GM19193 (cell line): Measurements from ENCODE around the gene CCDC70.

ENCODE experiments used
- POLR2A ChIP-seq: IDR thresholded peaks from 4 replicates; pipeline ENCODE4 v1.6.1; 2011; ENCODE audit not compliant: insufficient read depth, insufficient read length; ENCODE audit errors: extremely low read depth

CCDC70 gene

GRCh38 chr13:51870616-51871015, 8.8 kb downstream of the CCDC70 start:
- TF ChIP-seq POLR2A: no peak

- TF ChIP-seq POLR2A: no peak
These were observed 11.5 kb downstream of the CCDC70 start for GRCh38 chr13:51873117-51873798.

- TF ChIP-seq POLR2A: no peak
These were observed 12.1 kb downstream of the CCDC70 start for GRCh38 chr13:51873837-51874236.

GRCh38 chr13:51874651-51875050, 12.9 kb downstream of the CCDC70 start:
- TF ChIP-seq POLR2A: no peak

- TF ChIP-seq POLR2A: no peak
These were observed 17.4 kb downstream of the CCDC70 start for GRCh38 chr13:51879133-51879532.

- no peak for TF ChIP-seq POLR2A
These were observed 19.5 kb downstream of the CCDC70 start for GRCh38 chr13:51881296-51881695.

GRCh38 chr13:51882570-51883225, 20.9 kb downstream of the CCDC70 start:
- no peak for TF ChIP-seq POLR2A

GRCh38 chr13:51883226-51883600, 21.4 kb downstream of the CCDC70 start:
- TF ChIP-seq POLR2A: no peak

- TF ChIP-seq POLR2A: no peak
These were observed 23.9 kb downstream of the CCDC70 start for GRCh38 chr13:51885651-51886050.

- TF ChIP-seq POLR2A: no peak
These were observed 25.7 kb downstream of the CCDC70 start for GRCh38 chr13:51887468-51887867.

- no peak for TF ChIP-seq POLR2A
These were observed 30.9 kb downstream of the CCDC70 start for GRCh38 chr13:51892657-51893056.

- no peak for TF ChIP-seq POLR2A
These were observed 32.5 kb downstream of the CCDC70 start for GRCh38 chr13:51894239-51894638.

- TF ChIP-seq POLR2A: no peak
These were observed 34.4 kb downstream of the CCDC70 start for GRCh38 chr13:51895906-51896888.

- TF ChIP-seq POLR2A: no peak
These were observed 38.7 kb downstream of the CCDC70 start for GRCh38 chr13:51900471-51900870.

GRCh38 chr13:51902776-51903175, 41.0 kb downstream of the CCDC70 start:
- no peak for TF ChIP-seq POLR2A

- no peak for TF ChIP-seq POLR2A
These were observed 44.0 kb downstream of the CCDC70 start for GRCh38 chr13:51905787-51906186.

GRCh38 chr13:51906581-51906980, 44.8 kb downstream of the CCDC70 start:
- no peak for TF ChIP-seq POLR2A
